Panc1 (cell line): Measurements from ENCODE around the gene CDK5RAP1. TPM values are rescaled to one million over a fixed set of nuclear protein-coding genes. Genes with fewer than 3 reads are reported as not detected.

ENCODE experiments used
- ATAC-seq: fragments of 200-7000 bp; cut with Tn5 transposase; 2 replicates; pipeline ENCODE4 v1.9.1; 2020; ENCODE audit warnings: mild to moderate bottlenecking, moderate library complexity
- BruUV-seq: library from RNA; stranded (reverse); fragments of 400-500 nt; replicated peaks from 2 replicates; lab custom pipeline; 2021; lab: Mats Ljungman, UMichigan
- CTCF ChIA-PET: fragments of 300-600 bp; sonication (Branson Sonifier 250); formaldehyde crosslinking; loops from one replicate; lab custom pipeline; 2022; ENCODE audit warnings: antibody characterized with exemption; lab: Charles Lee
- POLR2A ChIA-PET: fragments of 300-600 bp; sonication (Branson Sonifier 250); formaldehyde crosslinking; loops from one replicate; lab custom pipeline; 2022; ENCODE audit warnings: antibody characterized with exemption; lab: Charles Lee
- DNase-seq: peaks from one replicate; pipeline ENCODE4 v3.0.0-alpha.2; 2010; ENCODE audit warnings: low read depth, low spot score
- H3K27ac ChIP-seq: 2 replicates; pipeline ENCODE4 v1.5.1; 2011; ENCODE audit warnings: mild to moderate bottlenecking, low read length, inconsistent platforms
- H3K27me3 ChIP-seq: fragments of 200-500 bp; sonication (Bioruptor generic); 2 replicates; pipeline ENCODE4 v1.6.0; 2014; ENCODE audit warnings: low read length, inconsistent platforms; ENCODE audit not compliant: control insufficient read depth, insufficient read depth
- H3K36me3 ChIP-seq: fragments of 200-500 bp; sonication (Bioruptor generic); 2 replicates; pipeline ENCODE4 v1.5.1; 2014; ENCODE audit warnings: inconsistent platforms, mild to moderate bottlenecking, low read length, moderate library complexity; ENCODE audit not compliant: control insufficient read depth, insufficient read depth
- H3K4me1 ChIP-seq: 2 replicates; pipeline ENCODE4 v1.5.1; 2011; ENCODE audit warnings: inconsistent platforms, mild to moderate bottlenecking, low read length, moderate library complexity; ENCODE audit not compliant: control insufficient read depth, insufficient read depth
- H3K4me3 ChIP-seq, 2 experiments: 2 replicates each; pipeline ENCODE4 v1.5.1; 2011 to 2012; ENCODE audit warnings: low read depth in 2 of 2, low read length in 2 of 2, mild to moderate bottlenecking in 2 of 2, inconsistent platforms in 1 of 2, moderate library complexity in 1 of 2
- H3K9me3 ChIP-seq: fragments of 200-500 bp; sonication (Bioruptor generic); 2 replicates; pipeline ENCODE4 v1.5.1; 2014; ENCODE audit warnings: low read depth, mild to moderate bottlenecking, inconsistent platforms, low read length, moderate library complexity; ENCODE audit not compliant: control insufficient read depth, insufficient read depth
- POLR2AphosphoS5 ChIP-seq: IDR thresholded peaks from 2 replicates; pipeline ENCODE4 v1.6.1; 2012; ENCODE audit warnings: mild to moderate bottlenecking, low read depth, low read length, moderate library complexity
- REST ChIP-seq, 2 experiments: IDR thresholded peaks; 2 replicates each; pipeline ENCODE4 v1.6.1; 2011 to 2012; ENCODE audit warnings: low read depth in 2 of 2, control low read depth in 1 of 2, low read length in 1 of 2, mild to moderate bottlenecking in 1 of 2, moderate library complexity in 1 of 2; ENCODE audit not compliant: insufficient read depth in 1 of 2
- SIN3A ChIP-seq: IDR thresholded peaks from 2 replicates; pipeline ENCODE4 v1.6.1; 2012; ENCODE audit warnings: low read depth, mild to moderate bottlenecking, low read length, moderate library complexity, borderline replicate concordance; ENCODE audit not compliant: insufficient read depth
- TCF7L2 ChIP-seq: IDR thresholded peaks from 2 replicates; pipeline ENCODE4 v1.6.1; 2011; ENCODE audit warnings: mild to moderate bottlenecking, low read depth, low read length, inconsistent platforms
- in situ Hi-C: cut with HindIII; loops from 2 replicates; pipeline ENCODE4 v1.10.0; 2016; ENCODE audit warnings: low sequenced_read_pairs, low pct_unique_long_range_greater_than_20kb
- intact Hi-C: fragments of 100-400 bp; cut with micrococcal nuclease; formaldehyde crosslinking; loops from one replicate; pipeline ENCODE4 v1.10.0; 2022; ENCODE audit not compliant: unreplicated experiment
- total RNA-seq: library from RNA; stranded (reverse); gene quantifications from one replicate; pipeline ENCODE4 v1.2.1, GENCODE V29; 2021; ENCODE audit not compliant: unreplicated experiment
- TF ChIP-seq, protein P1 (sequence below): fragments of 450-650 bp; IDR thresholded peaks from 2 replicates; pipeline ENCODE4 v1.5.1; 2017; ENCODE audit warnings: mild to moderate bottlenecking

The CDK5RAP1 gene
- total RNA-seq, 1 experiment from 2014 or later, result 34.8 TPM

DNA sequence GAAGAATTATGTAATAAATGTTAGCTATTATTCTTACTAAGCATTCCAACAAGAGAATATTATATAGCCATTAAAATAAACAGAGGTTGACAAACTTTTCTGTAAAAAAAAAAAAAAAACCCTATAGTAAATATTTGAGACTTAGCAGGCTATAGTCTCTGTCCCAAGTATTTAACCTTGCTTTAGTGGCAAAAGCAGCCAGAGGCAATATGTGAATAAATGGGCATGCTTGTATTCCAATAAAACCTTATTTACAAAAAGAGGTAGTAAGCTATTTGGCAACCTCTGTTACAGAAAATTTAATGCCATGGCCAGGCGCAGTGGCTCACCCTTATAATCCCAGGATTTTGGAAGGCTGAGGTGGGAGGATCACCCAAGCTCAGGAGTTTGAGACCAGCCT, 14.6 kb downstream of the CDK5RAP1 start:
- H3K4me1 ChIP-seq, result no peaks in the 10 kb centered on the region
- ATAC-seq (no peak), DNase-seq (no peak)
- in situ Hi-C loops (no loop called here), intact Hi-C loops (no loop called here)
- H3K27ac ChIP-seq, result no peak overlapping the region
- POLR2A ChIA-PET, result no interaction called here
- H3K4me3 ChIP-seq, result no peak overlapping the region
- H3K9me3 ChIP-seq, result no peaks in the 10 kb centered on the region
- H3K27me3 ChIP-seq, result no peaks in the 10 kb centered on the region
- TF ChIP-seq SIN3A (no peak), POLR2AphosphoS5 (no peak)
- TF ChIP-seq, protein P1, sequence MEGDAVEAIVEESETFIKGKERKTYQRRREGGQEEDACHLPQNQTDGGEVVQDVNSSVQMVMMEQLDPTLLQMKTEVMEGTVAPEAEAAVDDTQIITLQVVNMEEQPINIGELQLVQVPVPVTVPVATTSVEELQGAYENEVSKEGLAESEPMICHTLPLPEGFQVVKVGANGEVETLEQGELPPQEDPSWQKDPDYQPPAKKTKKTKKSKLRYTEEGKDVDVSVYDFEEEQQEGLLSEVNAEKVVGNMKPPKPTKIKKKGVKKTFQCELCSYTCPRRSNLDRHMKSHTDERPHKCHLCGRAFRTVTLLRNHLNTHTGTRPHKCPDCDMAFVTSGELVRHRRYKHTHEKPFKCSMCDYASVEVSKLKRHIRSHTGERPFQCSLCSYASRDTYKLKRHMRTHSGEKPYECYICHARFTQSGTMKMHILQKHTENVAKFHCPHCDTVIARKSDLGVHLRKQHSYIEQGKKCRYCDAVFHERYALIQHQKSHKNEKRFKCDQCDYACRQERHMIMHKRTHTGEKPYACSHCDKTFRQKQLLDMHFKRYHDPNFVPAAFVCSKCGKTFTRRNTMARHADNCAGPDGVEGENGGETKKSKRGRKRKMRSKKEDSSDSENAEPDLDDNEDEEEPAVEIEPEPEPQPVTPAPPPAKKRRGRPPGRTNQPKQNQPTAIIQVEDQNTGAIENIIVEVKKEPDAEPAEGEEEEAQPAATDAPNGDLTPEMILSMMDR, result no peak
- CTCF ChIA-PET, result interaction anchor here (0.7 kb wide), 1 partner anchor 1753 kb away, joined by 7 read pairs; no protein-coding TSS in a partner anchor
- H3K36me3 ChIP-seq, result no peaks in the 10 kb centered on the region
- no TSS peak for BruUV-seq

DNA sequence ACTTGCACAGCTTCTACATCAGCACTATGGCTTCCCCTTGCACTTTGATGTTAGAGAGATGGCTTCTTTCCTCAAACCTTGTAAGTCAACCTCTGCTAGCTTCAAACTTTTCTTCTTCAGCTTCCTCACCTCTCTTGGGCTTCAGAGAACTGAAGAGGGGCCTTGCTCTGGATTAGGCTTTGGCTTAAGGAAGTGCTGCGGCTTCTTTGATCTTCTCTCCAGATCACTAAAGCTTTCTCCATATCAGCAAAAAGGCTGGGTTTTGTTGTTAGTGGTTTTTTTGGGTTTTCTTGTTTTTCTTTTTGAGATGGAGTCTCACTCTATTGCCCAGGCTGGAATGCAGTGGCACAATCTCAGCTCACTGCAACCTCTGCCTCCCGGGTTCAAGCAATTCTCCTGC, 24.0 kb downstream of the CDK5RAP1 start:
- Histone ChIP-seq H3K36me3 (no peaks in the 10 kb centered on the region), H3K4me3 (no peak overlapping the region), H3K4me1 (peaks cover 19% of the 10 kb centered on the region), H3K9me3 (no peaks in the 10 kb centered on the region), H3K27ac (no peak overlapping the region), H3K27me3 (no peaks in the 10 kb centered on the region)
- POLR2A ChIA-PET, result interaction anchor here (0.6 kb wide), 2 partner anchors 8 to 31 kb away, joined by 3 read pairs; no protein-coding TSS in a partner anchor
- CTCF ChIA-PET, result no interaction called here
- BruUV-seq, result no TSS peak
- intact Hi-C loops (no loop called here), in situ Hi-C loops (no loop called here)
- ATAC-seq, result no peak
- TF ChIP-seq TCF7L2 (no peak), REST (IDR thresholded peaks at IDR 0.05; ENCODE audit: insufficient read depth in 1 of 2, low read depth in 2 of 2, low read length in 1 of 2) (no peak), POLR2AphosphoS5 (no peak), SIN3A (no peak)
- TF ChIP-seq, protein P1, result no peak
- DNase-seq, result no peak
